NCI-H1436 treated with DMSO at 0.1 percent for 48 hours (cell line): ENCODE results near the gene MYO7A.

Source experiments
- DNase-seq: peaks from one replicate; lab custom pipeline; 2025; lab: John Stamatoyannopoulos, UW

Gene MYO7A

GRCh38 chr11:77146261-77147035 is 18.4 kb downstream of the MYO7A start:
- DNase-seq, result no peak

- no peak for DNase-seq
These were observed 18.9 kb downstream of the MYO7A start for GRCh38 chr11:77147036-77147315.

DNA sequence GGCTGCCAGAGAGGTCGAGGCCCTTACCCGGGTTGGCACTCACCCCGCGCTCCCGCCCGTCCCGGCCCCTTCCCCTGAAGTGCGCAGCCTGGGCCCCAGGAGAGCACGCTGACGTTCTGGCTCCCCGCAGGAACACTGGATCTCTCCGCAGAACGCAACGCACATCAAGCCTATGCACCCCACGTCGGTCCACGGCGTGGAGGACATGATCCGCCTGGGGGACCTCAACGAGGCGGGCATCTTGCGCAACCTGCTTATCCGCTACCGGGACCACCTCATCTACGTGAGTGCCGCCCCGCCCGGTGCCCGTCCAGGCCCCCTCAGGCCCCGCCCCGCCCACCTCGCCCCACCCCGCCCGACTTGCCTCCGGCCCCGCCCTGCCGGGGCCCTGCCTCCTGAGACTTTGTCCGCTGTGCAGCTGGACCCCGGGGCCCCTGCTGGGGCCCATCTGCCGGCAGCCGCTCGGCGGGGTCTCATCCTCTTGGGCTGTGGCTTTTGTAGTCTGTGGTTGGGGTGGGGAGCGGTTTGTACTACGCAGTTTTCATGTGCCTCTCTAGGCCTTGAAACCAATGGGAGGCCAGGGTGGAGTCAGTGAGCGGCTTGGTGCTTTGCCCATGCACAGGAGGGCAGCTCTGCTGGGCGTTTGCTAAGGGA is 19.7 kb downstream of the MYO7A start:
- DNase-seq, result no peak

- no peak for DNase-seq
These were observed 21.1 kb downstream of the MYO7A start for GRCh38 chr11:77148963-77149715.

- DNase-seq, result no peak
These were observed 21.8 kb downstream of the MYO7A start for GRCh38 chr11:77149716-77150392.

DNA sequence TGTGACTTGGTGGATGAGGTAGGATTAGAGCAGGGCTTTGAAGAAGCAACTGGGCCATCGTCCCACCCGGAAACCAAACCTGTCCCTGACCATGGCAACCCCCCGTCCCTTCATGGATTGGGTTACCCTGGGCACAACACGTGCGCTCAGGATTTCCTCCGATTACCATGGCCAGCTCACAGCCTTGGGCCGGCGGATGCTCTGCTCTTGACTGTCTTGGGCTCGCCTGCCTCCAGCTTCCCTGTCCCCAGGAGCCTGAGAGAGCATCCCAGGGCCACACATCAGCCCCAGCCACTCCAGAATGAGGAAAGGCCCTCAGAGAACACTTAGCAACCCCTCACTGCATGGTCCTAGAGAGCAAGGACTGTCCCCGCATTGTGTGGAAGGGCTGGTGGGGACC is 22.8 kb downstream of the MYO7A start:
- no peak for DNase-seq

DNA sequence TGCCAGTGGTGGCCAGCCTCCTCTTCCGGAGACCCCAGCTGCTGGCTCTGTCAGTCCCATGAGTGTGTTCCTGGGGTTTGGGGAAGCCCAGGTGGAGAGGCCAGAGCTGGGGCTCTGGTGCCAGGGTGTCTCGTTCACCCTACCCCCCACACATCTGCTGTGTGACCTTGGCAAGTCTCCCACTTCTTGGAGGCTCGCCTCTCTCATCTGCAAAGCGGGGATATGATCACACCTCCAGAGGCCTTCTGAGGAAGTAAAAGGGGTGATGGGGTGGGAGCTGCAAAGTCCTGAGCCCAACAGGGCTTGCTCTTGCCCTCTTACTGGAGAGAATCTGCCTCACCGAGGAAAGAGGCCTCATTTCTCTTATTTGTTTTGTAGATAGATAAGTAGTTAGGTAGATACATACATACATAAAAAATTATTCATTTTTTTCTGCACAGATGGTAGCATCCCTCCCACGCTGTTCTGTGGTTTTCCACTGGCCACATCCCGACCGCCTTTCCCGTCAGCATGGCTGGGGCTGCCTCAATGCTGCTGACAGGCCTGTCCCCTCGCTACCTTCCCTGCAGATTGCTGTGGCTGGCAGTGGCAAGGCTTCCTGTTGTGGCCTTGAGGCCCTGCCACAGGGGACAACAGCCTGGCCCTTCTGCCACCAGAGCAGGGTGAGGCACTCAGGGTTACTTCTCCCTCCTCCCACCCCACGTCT is 23.9 kb downstream of the MYO7A start:
- DNase-seq, result no peak

DNA sequence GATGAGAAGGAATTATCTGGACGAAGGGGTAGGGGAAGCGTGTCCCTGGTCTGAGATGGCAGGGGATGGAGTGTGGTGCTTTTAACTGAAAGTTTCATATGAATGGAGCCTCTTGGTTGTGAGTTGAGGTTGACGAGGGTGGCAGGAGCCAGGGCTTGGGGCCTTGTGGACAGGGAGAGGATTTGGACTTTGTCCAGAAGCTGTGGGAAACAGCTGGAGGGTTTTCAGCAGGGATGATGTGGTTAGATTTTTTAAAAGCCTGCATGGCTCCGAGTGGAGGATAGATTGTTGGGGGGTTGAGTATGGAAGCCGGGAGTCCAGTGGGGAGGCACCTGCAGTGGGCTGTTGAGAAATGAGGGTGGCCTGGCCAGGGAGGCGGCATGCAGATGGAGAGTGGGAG is 24.8 kb downstream of the MYO7A start:
- DNase-seq, result no peak

DNA sequence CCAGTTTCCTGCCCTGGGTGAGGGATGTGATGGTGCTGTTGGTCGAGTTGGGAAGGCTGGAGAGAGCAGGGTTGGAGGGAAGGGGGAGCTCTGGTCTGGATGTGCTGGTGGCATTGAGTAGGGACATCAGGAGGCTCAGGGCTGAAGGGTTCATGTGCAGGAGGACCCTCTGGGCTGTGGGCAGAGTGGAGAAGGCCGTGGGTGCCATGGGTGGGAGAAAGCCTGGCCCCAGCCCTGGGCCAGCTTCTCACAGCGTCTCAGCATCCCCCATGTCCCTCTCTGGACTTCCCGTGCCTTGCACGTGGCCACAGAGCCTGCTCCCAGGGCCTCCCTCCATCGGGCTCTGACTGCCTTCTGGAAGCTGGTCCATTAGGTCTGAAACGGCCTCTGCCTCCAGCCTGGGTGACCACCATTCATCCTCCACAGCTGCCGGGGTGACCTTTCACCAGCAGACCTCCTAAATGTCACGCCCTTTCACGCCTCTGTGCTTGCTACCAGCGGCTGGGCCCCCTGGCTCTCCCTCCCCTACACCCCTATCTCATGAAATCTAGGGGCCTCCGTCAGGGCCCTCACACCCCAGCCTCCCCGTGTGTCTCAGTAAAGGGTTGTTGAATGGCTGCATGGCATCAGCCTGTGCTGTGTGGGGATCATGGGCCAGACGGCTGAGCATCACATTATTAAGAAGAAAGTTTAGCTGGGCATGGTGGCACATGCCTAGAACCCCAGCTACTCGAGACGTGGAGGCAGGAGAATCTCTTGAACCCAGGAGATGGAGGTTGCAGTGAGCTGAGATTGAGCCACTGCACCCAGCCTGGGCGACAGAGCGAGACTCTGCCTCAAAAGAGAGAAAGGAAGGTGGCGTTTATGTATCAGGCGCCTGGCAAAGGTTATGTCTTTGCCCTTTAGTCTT is 25.5 kb downstream of the MYO7A start:
- DNase-seq, result no peak

DNA sequence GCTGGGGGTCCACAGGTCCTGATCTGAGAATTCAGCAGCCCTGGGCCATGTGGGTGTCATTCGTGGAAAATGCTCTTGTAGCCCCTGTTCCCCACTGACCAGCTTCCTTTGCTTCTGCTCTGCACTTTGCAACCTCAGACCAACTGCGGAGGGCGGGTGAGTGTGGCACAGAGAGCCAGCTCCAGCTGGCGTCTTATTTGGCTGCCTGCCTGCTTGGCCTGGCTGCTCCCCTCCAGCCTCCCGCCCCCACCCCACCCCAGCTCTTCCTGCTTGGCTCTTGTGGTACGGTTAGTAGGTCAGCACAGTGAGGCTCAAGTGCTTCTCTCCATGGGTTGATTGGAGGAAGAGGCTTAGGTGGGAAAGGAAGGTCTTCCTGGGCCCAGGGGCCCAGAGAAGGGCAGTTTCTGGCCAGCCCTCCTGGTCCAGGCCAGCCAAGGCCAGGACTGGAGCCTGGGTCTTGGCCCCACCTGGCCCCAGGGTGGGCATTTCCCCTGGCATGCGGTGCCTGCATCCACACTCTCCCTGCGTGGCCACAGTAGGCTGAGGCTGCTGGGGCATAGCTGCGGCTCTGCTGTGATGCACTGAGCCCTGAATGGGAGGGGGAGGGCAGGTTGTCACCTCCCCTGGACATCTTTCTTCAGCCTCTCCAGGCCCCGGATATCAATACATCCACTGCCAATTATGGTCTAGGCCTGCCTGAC is 26.5 kb downstream of the MYO7A start:
- no peak for DNase-seq

DNA sequence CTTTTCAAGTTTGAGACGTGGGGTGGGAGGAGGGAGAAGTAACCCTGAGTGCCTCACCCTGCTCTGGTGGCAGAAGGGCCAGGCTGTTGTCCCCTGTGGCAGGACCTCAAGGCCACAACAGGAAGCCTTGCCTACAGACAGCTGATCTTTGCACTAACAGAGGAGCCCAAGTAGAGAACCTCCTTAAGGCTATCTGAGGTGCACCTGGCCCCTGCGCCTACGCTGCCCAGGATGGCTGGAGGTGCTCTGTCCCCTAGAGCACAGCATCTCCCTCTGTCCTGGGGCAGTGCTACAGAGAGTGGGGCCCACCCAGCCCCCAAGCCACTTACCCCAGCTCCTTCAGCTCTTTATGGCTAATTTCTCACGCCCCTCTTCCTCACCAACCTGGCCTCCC is 27.0 kb downstream of the MYO7A start:
- no peak for DNase-seq

DNA sequence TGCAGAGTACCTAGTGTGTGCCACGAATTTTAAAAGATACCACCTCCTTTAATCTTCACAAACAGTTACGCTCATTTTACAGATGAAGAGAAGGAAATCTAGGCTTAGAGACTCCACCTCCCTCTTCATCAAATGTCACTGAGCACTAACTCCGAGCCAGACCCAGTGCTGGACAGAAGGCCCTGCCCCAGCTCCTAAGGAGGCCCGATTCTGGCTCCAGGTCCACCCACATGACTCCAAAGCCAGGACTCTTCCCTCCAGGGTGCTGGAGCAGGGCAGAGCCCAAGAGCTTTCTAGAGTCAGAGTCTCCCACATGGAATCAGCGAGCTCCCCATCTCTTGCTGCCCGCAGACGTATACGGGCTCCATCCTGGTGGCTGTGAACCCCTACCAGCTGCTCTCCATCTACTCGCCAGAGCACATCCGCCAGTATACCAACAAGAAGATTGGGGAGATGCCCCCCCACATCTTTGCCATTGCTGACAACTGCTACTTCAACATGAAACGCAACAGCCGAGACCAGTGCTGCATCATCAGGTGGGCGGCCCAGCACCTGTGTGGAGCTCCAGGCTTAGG is 27.6 kb downstream of the MYO7A start:
- DNase-seq, result no peak

DNA sequence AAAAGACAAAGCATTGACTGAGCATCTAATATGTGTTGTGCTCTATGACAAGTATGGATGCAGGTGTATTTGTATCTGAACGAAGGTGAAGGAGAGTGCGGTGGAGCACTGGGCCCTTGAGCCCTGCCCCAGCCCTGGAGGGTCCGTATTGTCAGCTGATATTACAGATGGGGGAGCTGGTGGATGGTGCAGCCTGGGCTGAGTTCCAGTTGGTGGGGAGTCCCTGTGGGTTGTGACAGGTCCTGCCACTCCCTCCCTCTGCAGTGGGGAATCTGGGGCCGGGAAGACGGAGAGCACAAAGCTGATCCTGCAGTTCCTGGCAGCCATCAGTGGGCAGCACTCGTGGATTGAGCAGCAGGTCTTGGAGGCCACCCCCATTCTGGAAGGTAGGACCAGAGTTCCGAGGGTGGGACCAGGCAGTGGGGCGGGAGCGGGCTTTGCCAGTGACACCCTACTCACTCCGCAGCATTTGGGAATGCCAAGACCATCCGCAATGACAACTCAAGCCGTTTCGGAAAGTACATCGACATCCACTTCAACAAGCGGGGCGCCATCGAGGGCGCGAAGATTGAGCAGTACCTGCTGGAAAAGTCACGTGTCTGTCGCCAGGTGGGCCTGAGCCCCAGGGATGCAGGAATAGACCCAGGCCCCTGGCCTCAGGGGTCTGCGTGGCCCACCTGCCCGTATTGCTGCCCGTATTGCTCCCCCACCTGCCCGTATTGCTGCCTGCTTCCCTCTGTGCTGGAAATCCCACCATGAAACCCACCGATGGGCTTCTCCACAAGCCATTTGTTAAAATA is 28.6 kb downstream of the MYO7A start:
- no peak for DNase-seq

DNA sequence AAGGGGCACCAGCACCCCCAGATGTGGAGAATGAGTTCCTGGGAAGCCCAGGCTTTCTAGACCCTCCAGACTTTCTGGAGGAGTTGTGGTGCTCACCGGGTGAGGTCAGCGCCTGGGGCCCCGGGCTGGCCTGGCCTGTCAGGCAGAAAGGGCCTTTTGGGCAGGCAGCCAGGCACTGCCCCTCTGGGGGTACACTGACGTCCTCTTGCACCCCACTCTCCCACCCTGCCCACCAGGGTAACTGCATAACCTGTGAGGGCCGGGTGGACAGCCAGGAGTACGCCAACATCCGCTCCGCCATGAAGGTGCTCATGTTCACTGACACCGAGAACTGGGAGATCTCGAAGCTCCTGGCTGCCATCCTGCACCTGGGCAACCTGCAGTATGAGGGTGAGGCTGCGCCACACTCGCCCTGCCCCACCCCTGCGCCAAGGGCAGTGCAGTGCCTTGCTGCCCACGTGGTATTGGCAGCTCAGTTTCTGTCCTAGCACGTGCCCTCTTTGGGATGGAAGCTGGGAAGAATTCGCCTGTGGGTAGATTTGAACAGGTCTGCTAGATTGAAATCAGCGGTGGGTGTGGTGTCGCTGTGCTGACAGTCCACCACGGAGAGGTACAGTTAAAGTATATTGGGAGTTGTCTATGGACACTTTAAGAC is 30.1 kb downstream of the MYO7A start:
- no peak for DNase-seq

DNA sequence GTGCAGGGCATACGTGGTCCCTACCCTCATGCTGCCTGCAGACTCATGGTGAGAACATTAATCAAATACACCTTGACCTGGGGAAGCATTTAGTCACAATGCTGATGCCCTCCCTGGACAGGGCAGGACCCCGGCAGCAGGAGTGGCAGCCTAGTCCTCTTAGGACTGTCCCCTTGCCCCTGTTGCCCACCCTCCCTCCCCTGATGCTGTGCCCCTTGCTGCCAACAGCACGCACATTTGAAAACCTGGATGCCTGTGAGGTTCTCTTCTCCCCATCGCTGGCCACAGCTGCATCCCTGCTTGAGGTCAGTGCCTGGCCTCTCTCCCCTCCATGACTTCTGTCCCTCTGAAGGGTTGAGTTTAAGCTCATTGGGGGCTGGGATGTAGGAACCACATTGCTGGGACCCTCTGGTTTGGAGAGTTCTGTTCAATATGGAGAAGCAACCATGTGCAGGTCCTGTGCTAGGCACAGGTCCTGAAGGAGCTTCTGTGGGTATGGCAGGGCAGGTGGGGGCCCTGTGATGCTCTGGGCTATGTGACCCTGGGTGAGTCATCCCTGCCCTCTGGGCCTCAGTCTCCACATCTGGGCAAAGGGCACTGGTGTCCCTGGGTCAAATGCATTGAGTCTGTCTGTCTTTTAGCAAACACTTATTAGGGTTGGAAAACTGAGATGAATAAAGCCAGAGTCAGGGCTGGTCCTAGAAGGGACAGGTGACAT is 31.3 kb downstream of the MYO7A start:
- DNase-seq, result no peak

DNA sequence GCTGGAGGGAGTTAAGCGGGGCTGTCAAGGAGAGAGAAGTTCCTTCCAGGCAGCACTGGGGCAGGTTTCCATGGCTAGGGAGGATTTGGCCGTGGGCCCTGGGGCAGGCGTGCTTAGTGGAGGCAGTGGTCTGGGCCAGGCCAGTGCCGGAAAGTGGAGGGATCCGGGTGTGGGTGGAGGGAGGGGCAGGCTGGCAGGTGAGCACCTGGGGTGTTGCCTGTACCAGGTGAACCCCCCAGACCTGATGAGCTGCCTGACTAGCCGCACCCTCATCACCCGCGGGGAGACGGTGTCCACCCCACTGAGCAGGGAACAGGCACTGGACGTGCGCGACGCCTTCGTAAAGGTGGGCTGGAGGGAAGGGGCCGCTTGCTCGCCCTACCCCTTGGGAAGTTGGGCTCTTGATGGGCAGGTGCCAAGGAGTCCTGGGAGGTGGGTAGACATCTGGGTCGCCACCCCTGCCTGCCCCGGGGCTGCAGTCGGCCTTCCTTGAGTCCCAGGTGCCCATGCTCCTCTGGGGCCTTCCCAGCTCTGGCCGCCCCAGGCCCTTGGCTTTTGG is 32.0 kb downstream of the MYO7A start:
- no peak for DNase-seq

DNA sequence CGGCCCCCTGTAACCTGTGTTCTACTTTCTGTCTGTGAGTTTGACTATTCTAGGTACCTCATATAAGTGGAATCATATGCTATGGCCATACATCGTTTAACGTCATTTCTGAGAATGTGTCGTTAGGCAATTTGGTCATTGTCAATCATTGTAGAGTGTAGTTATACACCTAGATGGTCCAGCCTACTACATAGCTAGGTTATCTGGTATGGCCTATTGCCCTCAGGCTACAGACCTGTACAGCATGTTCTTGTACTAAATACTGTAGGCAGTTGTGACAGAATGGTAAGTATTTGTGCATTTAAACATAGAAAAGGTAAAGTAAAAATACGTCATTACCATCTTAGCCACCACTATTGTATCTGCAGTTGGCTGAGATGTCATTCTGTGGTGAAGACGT is 35.2 kb downstream of the MYO7A start:
- DNase-seq, result no peak

- DNase-seq, result no peak
These were observed 37.0 kb downstream of the MYO7A start for GRCh38 chr11:77165066-77165465.
